ENCODE measurements around the gene TSPEAR. TPM values are rescaled to one million over a fixed set of nuclear protein-coding genes. Genes with fewer than 3 reads are reported as not detected.

TSPEAR gene
- total and polyA plus RNA-seq, 3 donors from 2014 or later: 0.53 to 0.62 (median 0.55) TPM

DNA sequence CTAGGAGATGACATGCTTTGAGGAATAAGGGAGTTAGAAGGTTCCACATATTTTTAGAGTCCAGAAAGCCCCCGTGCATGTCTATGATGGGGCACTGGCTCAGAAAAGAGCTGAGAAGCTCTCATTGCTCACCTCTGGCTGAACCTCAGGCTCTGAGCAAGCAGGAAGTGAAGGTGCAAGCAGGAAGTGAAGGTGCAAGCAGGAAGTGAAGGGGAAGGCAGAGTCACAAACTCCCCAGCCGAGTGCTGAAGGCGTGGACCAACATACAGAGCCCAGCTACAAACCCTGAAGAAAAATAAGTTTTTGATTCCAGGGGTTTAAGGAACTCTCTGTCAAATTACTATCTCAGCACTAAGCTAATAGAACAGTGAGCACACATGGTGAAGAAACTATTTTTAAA is 92.5 kb downstream of the TSPEAR start:
- Histone ChIP-seq H3K27me3 (no peaks in the 10 kb centered on the region), H3K36me3 (ENCODE audit: low read depth, missing control alignments) (no peaks in the 10 kb centered on the region), H3K4me3 (no peak overlapping the region), H3K4me1 (no peaks in the 10 kb centered on the region), H3K9me3 (no peaks in the 10 kb centered on the region), H3K27ac (no peak overlapping the region)
- TF ChIP-seq CTCF (IDR thresholded peaks at IDR 0.05) (no peak), POLR2A (IDR thresholded peaks at IDR 0.05) (no peak)
- DNase-seq: no peak
- 80 to 82% methylated on average over 3 of the region's 3 CpGs for WGBS, 2 donors
- intact Hi-C loops (cut with DNase I; ENCODE audit: low total_unique reads): no loop called here

DNA sequence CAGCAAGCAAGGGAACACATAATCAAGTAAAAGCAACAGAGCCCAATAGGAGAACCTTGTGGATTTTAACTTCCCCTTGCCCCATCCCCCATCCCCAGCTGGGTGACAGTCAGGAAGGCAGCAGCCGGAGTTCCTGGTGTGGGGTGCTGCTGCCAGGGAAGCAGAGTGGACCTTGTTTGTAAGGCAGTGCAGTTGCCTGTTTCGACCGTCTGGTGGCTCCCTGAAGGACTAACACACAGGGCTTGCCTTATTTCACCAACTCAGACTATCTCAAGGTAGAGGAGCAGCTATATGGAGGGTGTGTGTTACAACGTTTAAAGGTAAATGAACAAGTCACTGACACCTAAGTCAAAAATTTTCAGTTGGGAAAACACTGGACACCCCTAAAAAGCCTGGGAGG is 92.9 kb downstream of the TSPEAR start:
- Histone ChIP-seq H3K4me3 (no peak overlapping the region), H3K9me3 (no peaks in the 10 kb centered on the region), H3K27ac (no peak overlapping the region), H3K27me3 (no peaks in the 10 kb centered on the region), H3K36me3 (ENCODE audit: low read depth, missing control alignments) (no peaks in the 10 kb centered on the region), H3K4me1 (no peaks in the 10 kb centered on the region)
- DNase-seq: no peak
- intact Hi-C loops (cut with DNase I; ENCODE audit: low total_unique reads): no loop called here
- TF ChIP-seq CTCF (IDR thresholded peaks at IDR 0.05): no peak
- TF ChIP-seq POLR2A (IDR thresholded peaks at IDR 0.05): no peak
- 47% methylated on average over 4 of the region's 4 CpGs for WGBS, 2 donors

DNA sequence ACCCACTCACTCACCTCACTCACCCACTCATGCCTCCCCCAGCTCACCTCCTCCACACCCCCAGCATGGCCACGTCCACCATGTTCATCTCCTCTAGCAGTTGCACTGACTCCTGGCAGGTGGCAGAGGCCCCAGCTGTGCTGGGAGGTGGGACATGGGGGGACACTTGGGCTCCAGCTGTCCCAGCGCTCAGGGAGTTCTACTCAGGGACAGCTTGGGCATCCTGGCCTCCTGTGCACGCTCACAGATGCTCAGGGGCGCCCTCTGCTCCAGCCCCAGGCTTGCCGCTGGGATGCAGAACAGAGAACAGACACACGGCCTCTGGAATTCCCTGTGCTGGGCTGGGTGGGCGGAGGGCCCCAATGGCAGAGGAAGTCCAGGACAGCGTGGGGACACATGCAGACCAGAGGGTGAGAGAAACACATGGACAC is 94.3 kb downstream of the TSPEAR start:
- intact Hi-C loops (cut with DNase I; ENCODE audit: low total_unique reads): no loop called here
- no peaks in the 10 kb centered on the region for H3K4me1 ChIP-seq
- no peak overlapping the region for H3K4me3 ChIP-seq
- DNase-seq: no peak
- H3K36me3 ChIP-seq (ENCODE audit: low read depth, missing control alignments): no peaks in the 10 kb centered on the region
- TF ChIP-seq POLR2A (IDR thresholded peaks at IDR 0.05) (no peak), CTCF (IDR thresholded peaks at IDR 0.05) (no peak)
- no peaks in the 10 kb centered on the region for H3K9me3 ChIP-seq
- no peak overlapping the region for H3K27ac ChIP-seq
- 66 to 71% methylated on average over 8 of the region's 8 CpGs for WGBS, 2 donors
- H3K27me3 ChIP-seq: no peaks in the 10 kb centered on the region

DNA sequence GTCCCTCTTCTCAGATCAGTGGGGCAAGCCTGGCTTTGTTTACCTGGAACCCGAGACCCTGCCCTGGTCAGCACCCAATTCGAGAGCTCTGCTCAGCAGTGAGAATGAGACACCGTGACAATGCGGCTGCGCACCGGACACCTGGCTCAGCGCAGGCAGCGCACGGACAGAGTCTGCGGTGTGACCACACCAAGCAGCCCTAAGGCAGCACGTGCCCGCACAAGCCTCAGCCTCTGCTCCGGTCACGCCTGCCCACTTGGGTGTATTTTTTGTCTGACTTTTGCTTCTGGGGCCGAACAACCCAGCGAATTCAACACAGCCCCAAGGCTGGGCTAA is 94.8 kb downstream of the TSPEAR start:
- H3K4me3 ChIP-seq: no peak overlapping the region
- H3K36me3 ChIP-seq (ENCODE audit: low read depth, missing control alignments): no peaks in the 10 kb centered on the region
- DNase-seq: no peak
- H3K27ac ChIP-seq: no peak overlapping the region
- H3K4me1 ChIP-seq: no peaks in the 10 kb centered on the region
- no peaks in the 10 kb centered on the region for H3K9me3 ChIP-seq
- no peak for TF ChIP-seq CTCF (IDR thresholded peaks at IDR 0.05)
- TF ChIP-seq POLR2A (IDR thresholded peaks at IDR 0.05): no peak
- H3K27me3 ChIP-seq: no peaks in the 10 kb centered on the region
- WGBS, 2 donors: 82 to 91% methylated on average over 15 to 16 of the region's 16 CpGs
- intact Hi-C loops (cut with DNase I; ENCODE audit: low total_unique reads): no loop called here

GRCh38 chr21:44615911-44616590 is 95.3 kb downstream of the TSPEAR start:
- intact Hi-C loops (cut with DNase I; ENCODE audit: low total_unique reads): no loop called here
- WGBS, 2 donors: 58 to 85% methylated on average over 7 to 16 of the region's 17 CpGs
- Histone ChIP-seq H3K4me1 (no peaks in the 10 kb centered on the region), H3K4me3 (no peak overlapping the region), H3K36me3 (ENCODE audit: low read depth, missing control alignments) (no peaks in the 10 kb centered on the region), H3K9me3 (no peaks in the 10 kb centered on the region), H3K27ac (no peak overlapping the region), H3K27me3 (no peaks in the 10 kb centered on the region)
- TF ChIP-seq POLR2A (IDR thresholded peaks at IDR 0.05) (no peak), CTCF (IDR thresholded peaks at IDR 0.05) (no peak)
- DNase-seq: no peak

Measured in testis (tissue), 3 donors.